Thyroid gland (tissue), 4 donors: Measurements from ENCODE around the gene SAMD4A. TPM values are rescaled to one million over a fixed set of nuclear protein-coding genes. Genes with fewer than 3 reads are reported as not detected.

Experiments used
- DNase-seq, 2 donors: peaks; one replicate each; pipeline ENCODE4 v3.0.0-alpha.2; 2019
- H3K27ac ChIP-seq, 3 donors: fragments of 200-600 bp; sonication (generic); 1 replicate in 2 of 3; 2 replicates in 1 of 3; pipeline ENCODE4 v1.5.1; 2016 to 2019; ENCODE audit warnings: mild to moderate bottlenecking in 1 of 3, moderate library complexity in 1 of 3
- H3K27me3 ChIP-seq: fragments of 200-600 bp; sonication (generic); one replicate; pipeline ENCODE4 v1.5.1; 2019
- H3K36me3 ChIP-seq, 2 donors: fragments of 200-600 bp; sonication (generic); one replicate each; pipeline ENCODE4 v1.5.1; 2016 to 2019
- H3K4me1 ChIP-seq, 2 donors: fragments of 200-600 bp; sonication (generic); one replicate each; pipeline ENCODE4 v1.5.1; 2017 to 2019
- H3K4me3 ChIP-seq, 3 donors: fragments of 200-600 bp; sonication (generic); replicated peaks in 1 of 3; 1 replicate in 2 of 3; 2 replicates in 1 of 3; pipeline ENCODE4 v1.5.1; 2016; ENCODE audit warnings: mild to moderate bottlenecking in 1 of 3
- H3K9me3 ChIP-seq: fragments of 200-600 bp; sonication (generic); one replicate; pipeline ENCODE4 v1.5.1; 2017
- CTCF ChIP-seq, 6 experiments: fragments of 200-600 bp in 3 of 6; fragments of 450-650 bp in 3 of 6; sonication (generic) in 3 of 6; IDR thresholded peaks; one replicate each; pipeline ENCODE4 v1.5.1; 2016 to 2019; ENCODE audit warnings: antibody characterized with exemption in 6 of 6, mild to moderate bottlenecking in 2 of 6, inconsistent platforms in 1 of 6, moderate library complexity in 1 of 6
- POLR2A ChIP-seq, 2 donors: fragments of 450-650 bp; IDR thresholded peaks; one replicate each; pipeline ENCODE4 v1.6.1; 2017; ENCODE audit warnings: antibody characterized with exemption in 2 of 2, mild to moderate bottlenecking in 2 of 2, moderate library complexity in 1 of 2
- WGBS, 2 donors: methylation state at CpG; one replicate each; pipeline ENCODE4 v1.1.5; 2017; 5-methylcytosine and 5-hydroxymethylcytosine counted together
- intact Hi-C: fragments of 100-400 bp; cut with DNase I; formaldehyde crosslinking; loops from one replicate; pipeline ENCODE4 v1.15.1; 2023
- total RNA-seq, 4 donors: library from RNA; depleted of rRNA; stranded (reverse); fragments of >200 nt; gene quantifications; one replicate each; pipeline ENCODE4 v1.2.3, GENCODE V29; 2016

Gene SAMD4A
- total RNA-seq, 4 donors from 2014 or later: 12.6 to 32.7 (median 17.6) TPM

GRCh38 chr14:54724676-54725325 is 157.9 kb downstream of the SAMD4A start:
- intact Hi-C loops: no loop called here
- no peak for DNase-seq
- no peaks in the 10 kb centered on the region for H3K4me1 ChIP-seq
- H3K27ac ChIP-seq: no peak overlapping the region
- H3K4me3 ChIP-seq: no peak overlapping the region
- 90 to 95% methylated on average over 5 of the region's 5 CpGs for WGBS, 2 donors
- no peak for TF ChIP-seq CTCF (IDR thresholded peaks at IDR 0.05)
- H3K36me3 ChIP-seq: no peaks in the 10 kb centered on the region
- H3K9me3 ChIP-seq: no peaks in the 10 kb centered on the region
- no peaks in the 10 kb centered on the region for H3K27me3 ChIP-seq

GRCh38 chr14:54725998-54726397 is 159.1 kb downstream of the SAMD4A start:
- intact Hi-C loops: no loop called here
- DNase-seq: no peak

DNA sequence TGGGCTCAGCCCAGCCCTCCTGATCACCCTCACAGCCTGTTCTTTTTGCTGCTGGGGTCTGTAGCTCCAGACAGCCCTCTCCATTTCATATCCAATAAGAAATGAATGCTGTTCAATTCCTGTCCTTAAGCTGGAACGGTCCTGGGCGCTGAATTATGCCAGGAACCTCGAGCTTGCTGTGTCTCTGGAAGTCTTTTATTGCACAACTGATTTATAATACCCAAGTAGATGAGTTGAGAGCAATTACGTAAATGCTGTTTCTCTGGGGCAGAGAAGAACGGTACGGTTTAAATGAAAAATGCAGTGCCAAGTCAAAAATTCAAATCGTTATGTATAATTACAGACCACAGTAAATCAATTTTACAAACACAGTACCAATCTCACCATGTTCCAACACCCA is 161.0 kb downstream of the SAMD4A start:
- Histone ChIP-seq H3K4me3 (no peak overlapping the region), H3K27ac (no peak overlapping the region), H3K9me3 (no peaks in the 10 kb centered on the region), H3K4me1 (peaks cover 0 to 20% of the 10 kb centered on the region in 2 donors), H3K36me3 (no peaks in the 10 kb centered on the region), H3K27me3 (no peaks in the 10 kb centered on the region)
- no peak for TF ChIP-seq POLR2A (IDR thresholded peaks at IDR 0.05)
- no peak for TF ChIP-seq CTCF (IDR thresholded peaks at IDR 0.05)
- intact Hi-C loops: no loop called here
- DNase-seq: no peak
- WGBS, 2 donors: 94 to 95% methylated on average over 7 of the region's 7 CpGs

More at GRCh38 chr14:54725998-54726397, 159.1 kb downstream of the SAMD4A start:
- H3K4me1 ChIP-seq: peaks cover 0 to 11% of the 10 kb centered on the region in 2 donors
- H3K36me3 ChIP-seq: no peaks in the 10 kb centered on the region
- TF ChIP-seq CTCF (IDR thresholded peaks at IDR 0.05) (no peak), POLR2A (IDR thresholded peaks at IDR 0.05) (no peak)
- H3K27me3 ChIP-seq: no peaks in the 10 kb centered on the region
- no peak overlapping the region for H3K4me3 ChIP-seq
- no peak overlapping the region for H3K27ac ChIP-seq
- H3K9me3 ChIP-seq: no peaks in the 10 kb centered on the region

DNA sequence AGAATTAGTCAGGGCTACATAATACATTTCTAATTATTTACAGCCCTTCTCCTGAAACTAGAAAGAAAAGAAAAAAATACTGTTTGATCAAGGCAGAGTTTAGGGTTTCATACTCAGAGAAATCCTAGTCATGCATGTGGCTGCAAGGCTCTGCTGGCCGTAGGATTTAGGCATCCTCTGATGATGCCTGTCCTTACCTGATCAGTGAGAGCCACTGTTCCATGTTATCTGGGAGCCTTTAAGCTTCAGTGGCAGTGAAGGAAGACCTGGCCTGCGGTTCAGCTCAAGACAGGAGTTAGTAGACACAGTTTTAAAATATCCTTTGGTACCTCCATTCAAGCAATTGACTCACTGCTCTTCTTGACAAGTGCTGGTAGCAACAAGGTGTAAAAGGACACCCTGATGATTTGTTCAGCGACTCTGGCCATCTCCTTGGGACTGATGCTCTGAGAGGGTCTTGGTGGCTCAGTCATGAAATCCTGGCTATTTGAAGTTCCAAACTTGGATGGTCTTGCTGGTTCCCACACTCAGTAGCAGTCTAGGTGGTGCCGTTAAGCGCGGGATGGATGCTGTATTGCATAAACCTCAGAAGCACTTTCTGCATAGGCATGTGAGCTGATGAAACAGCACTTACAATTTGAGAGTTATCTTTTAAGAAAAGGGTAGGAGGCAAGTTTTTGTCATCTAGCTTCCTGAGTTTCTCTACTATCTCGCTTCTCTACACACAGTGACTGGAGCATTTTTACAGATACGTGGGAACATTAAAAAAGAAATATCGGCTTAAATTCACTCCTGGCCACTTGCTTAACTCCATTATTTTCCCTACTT is 162.0 kb downstream of the SAMD4A start:
- Histone ChIP-seq H3K4me3 (no peak overlapping the region), H3K36me3 (no peaks in the 10 kb centered on the region), H3K4me1 (peaks cover 0 to 20% of the 10 kb centered on the region in 2 donors), H3K9me3 (no peaks in the 10 kb centered on the region), H3K27me3 (no peaks in the 10 kb centered on the region), H3K27ac (no peak overlapping the region)
- intact Hi-C loops: no loop called here
- 93 to 96% methylated on average over 9 of the region's 9 CpGs for WGBS, 2 donors
- TF ChIP-seq CTCF (IDR thresholded peaks at IDR 0.05): no peak
- TF ChIP-seq POLR2A (IDR thresholded peaks at IDR 0.05): no peak
- no peak for DNase-seq
